HFF-Myc (cell line): ENCODE measurements around the gene GANC.

Experiments
- DNase-seq: peaks from one replicate; pipeline ENCODE4 v3.0.0-alpha.2; 2011; ENCODE audit warnings: low read depth; ENCODE audit errors: extremely low read depth
- H3K4me3 ChIP-seq: replicated peaks from 2 replicates; pipeline ENCODE4 v1.5.1; 2011; ENCODE audit warnings: low read depth, mild to moderate bottlenecking, control low read depth, low read length
- CTCF ChIP-seq: IDR thresholded peaks from 2 replicates; pipeline ENCODE4 v1.5.1; 2012; ENCODE audit warnings: mild to moderate bottlenecking, low read depth, low read length, control low read depth; ENCODE audit errors: missing control alignments

The GANC gene

GRCh38 chr15:42363487-42363886 is 90.5 kb downstream of the GANC start:
- H3K4me3 ChIP-seq, result no peak overlapping the region
- no peak for DNase-seq
- TF ChIP-seq CTCF, result no peak

DNA sequence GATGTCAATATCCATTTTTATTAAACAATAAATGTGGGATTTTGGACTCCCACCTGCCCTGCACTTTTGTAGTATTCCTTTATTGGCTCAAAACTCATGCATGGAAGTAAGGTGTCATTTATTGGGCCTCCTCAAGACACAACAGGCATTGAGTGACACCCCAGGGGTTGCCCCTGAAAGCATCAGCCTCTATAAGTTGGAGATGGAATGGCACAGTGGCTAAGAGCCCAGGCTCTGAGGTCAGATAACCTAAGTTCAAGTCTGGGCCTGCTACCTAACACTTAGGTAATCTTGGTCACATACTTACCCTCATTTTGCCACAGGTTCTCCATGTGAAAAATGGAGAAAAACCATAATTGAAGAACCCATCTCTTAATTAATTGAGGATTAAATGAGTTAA is 90.9 kb downstream of the GANC start:
- TF ChIP-seq CTCF, result no peak
- DNase-seq, result no peak
- H3K4me3 ChIP-seq, result no peak overlapping the region

- no peak for TF ChIP-seq CTCF
- no peak overlapping the region for H3K4me3 ChIP-seq
- no peak for DNase-seq
Observed at GRCh38 chr15:42364529-42364928, 91.5 kb downstream of the GANC start.

DNA sequence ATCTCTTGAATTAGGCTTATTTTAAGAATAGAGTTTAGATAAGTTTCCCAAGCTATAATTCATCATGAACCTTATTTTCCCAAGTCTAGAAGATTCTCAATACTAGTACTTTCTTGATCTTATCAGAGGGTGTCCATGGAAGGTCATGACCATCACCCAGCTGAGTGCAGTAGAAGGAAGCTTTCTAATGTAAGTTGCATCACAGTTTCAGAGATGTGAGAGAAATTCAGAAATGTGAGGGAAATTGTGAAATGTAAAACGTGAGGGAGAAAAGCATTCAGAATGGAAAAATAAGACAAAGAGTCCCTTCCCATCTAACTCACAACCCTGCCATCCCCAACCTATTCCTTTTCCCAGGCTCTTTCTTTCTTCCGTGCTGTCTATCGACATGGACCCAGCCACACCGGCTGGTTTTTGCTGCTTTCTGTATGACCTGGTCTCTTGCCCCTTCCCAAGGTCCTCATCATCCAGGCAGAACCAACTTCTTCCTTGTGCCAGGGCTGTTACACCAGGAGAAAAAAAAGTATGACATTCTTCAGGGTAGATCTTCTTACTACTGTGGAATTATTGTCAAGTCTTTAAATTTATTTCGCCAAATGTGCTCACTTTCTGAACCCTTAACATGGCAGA is 93.0 kb downstream of the GANC start:
- DNase-seq, result no peak
- H3K4me3 ChIP-seq, result no peak overlapping the region

DNA sequence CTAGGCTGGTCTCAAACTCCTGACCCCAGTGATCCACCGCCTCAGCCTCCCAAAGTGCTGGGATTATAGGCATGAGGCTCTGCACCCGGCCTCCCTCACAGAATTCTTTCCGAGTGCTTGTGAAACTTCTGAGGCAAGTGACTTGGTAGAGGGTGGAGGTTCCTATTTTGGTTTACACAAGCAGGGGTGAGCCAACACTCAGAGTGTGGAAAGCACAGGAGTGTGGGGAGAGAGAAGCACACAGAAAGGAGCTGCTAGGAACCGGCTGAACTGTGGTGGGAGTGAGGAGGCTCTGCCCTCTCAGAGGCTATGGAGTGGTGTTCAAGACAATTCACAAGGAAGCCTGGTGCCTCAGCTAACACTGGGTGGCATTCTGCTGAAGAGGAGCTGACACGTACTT is 94.0 kb downstream of the GANC start:
- DNase-seq, result no peak
- no peak for TF ChIP-seq CTCF
- no peak overlapping the region for H3K4me3 ChIP-seq

More for the DNA sequence above, 93.0 kb downstream of the GANC start:
- no peak for TF ChIP-seq CTCF

GRCh38 chr15:42368096-42368495 is 95.1 kb downstream of the GANC start:
- TF ChIP-seq CTCF, result no peak
- H3K4me3 ChIP-seq, result no peak overlapping the region

GRCh38 chr15:42371096-42371495 is 98.1 kb downstream of the GANC start:
- peak; percentile 18 for TF ChIP-seq CTCF
- H3K4me3 ChIP-seq, result no peak overlapping the region
- DNase-seq, result no peak

More at GRCh38 chr15:42368096-42368495, 95.1 kb downstream of the GANC start:
- DNase-seq, result no peak
